WTC11 (cell line): ENCODE results near the gene APOBEC3G. TPM values are rescaled to one million over a fixed set of nuclear protein-coding genes. Genes with fewer than 3 reads are reported as not detected.

Experiments used
- ATAC-seq: fragments of 200-7000 bp; cut with Tn5 transposase; 2 replicates; pipeline ENCODE4 v1.10.0; 2021; ENCODE audit warnings: mild to moderate bottlenecking, moderate library complexity
- CTCF ChIA-PET: fragments of 300-600 bp; sonication (Branson Sonifier 250); formaldehyde crosslinking; loops from one replicate; lab custom pipeline; 2021; ENCODE audit warnings: antibody characterized with exemption; lab: Charles Lee
- POLR2A ChIA-PET: fragments of 350-600 bp; sonication (Branson Sonifier 250); formaldehyde crosslinking; loops from one replicate; lab custom pipeline; 2021; ENCODE audit warnings: antibody characterized with exemption; lab: Charles Lee
- DNase-seq: peaks from one replicate; pipeline ENCODE4 v3.0.0; 2021; ENCODE audit warnings: low spot score
- H3K27ac Mint-ChIP-seq: 2 replicates; pipeline ENCODE4 v1.8.0; 2021; ENCODE audit warnings: mixed read lengths
- H3K27me3 Mint-ChIP-seq: 2 replicates; pipeline ENCODE4 v1.8.0; 2021; ENCODE audit warnings: low read depth, mild to moderate bottlenecking, moderate library complexity, mixed read lengths
- H3K36me3 Mint-ChIP-seq: 2 replicates; pipeline ENCODE4 v1.8.0; 2021; ENCODE audit warnings: mixed read lengths
- H3K4me1 Mint-ChIP-seq: 2 replicates; pipeline ENCODE4 v1.8.0; 2022; ENCODE audit warnings: mixed read lengths
- H3K4me3 Mint-ChIP-seq: 2 replicates; pipeline ENCODE4 v1.8.0; 2021; ENCODE audit warnings: mild to moderate bottlenecking, moderate library complexity, mixed read lengths
- H3K9me3 Mint-ChIP-seq: 2 replicates; pipeline ENCODE4 v1.8.0; 2021; ENCODE audit warnings: mixed read lengths
- CTCF ChIP-seq: fragments of 200-600 bp; IDR thresholded peaks from 2 replicates; pipeline ENCODE4 v1.8.0; 2022; ENCODE audit warnings: antibody characterized with exemption
- E2F1 ChIP-seq: sonication (generic); formaldehyde crosslinking; IDR thresholded peaks from 2 replicates; pipeline ENCODE4 v1.8.0; 2022; ENCODE audit warnings: mild to moderate bottlenecking, missing genetic modification reagents
- EMX1 ChIP-seq: fragments of 250-450 bp; sonication (Bioruptor Pico); IDR thresholded peaks from 2 replicates; pipeline ENCODE4 v1.8.0; 2021; ENCODE audit warnings: mild to moderate bottlenecking
- FOXK1 ChIP-seq: sonication (generic); formaldehyde crosslinking; IDR thresholded peaks from 2 replicates; pipeline ENCODE4 v1.8.0; 2022; ENCODE audit warnings: mild to moderate bottlenecking, moderate library complexity, missing genetic modification reagents
- GRHL2 ChIP-seq: fragments of 250-450 bp; sonication (Bioruptor Pico); IDR thresholded peaks from 2 replicates; pipeline ENCODE4 v1.8.0; 2022; ENCODE audit warnings: mild to moderate bottlenecking, moderate library complexity; ENCODE audit not compliant: insufficient replicate concordance, severe bottlenecking
- GTF2I ChIP-seq: fragments of 250-450 bp; sonication (Bioruptor Pico); conservative IDR thresholded peaks from 2 replicates; pipeline ENCODE4 v1.4.0; 2021; ENCODE audit warnings: mild to moderate bottlenecking
- IRF2 ChIP-seq: sonication (generic); formaldehyde crosslinking; IDR thresholded peaks from 2 replicates; pipeline ENCODE4 v1.8.0; 2022; ENCODE audit warnings: low read depth, missing genetic modification reagents, borderline replicate concordance
- JAZF1 ChIP-seq: fragments of 250-450 bp; sonication (Bioruptor Pico); IDR thresholded peaks from 2 replicates; pipeline ENCODE4 v1.9.0; 2021; ENCODE audit warnings: moderate library complexity, mild to moderate bottlenecking, inconsistent platforms
- KAT7 ChIP-seq: sonication (generic); formaldehyde crosslinking; IDR thresholded peaks from 2 replicates; pipeline ENCODE4 v1.8.1; 2023; ENCODE audit warnings: missing genetic modification reagents, mild to moderate bottlenecking, borderline replicate concordance
- MYBL2 ChIP-seq: sonication (generic); formaldehyde crosslinking; IDR thresholded peaks from 2 replicates; pipeline ENCODE4 v1.8.1; 2023; ENCODE audit warnings: mild to moderate bottlenecking, moderate library complexity, missing genetic modification reagents
- NFYB ChIP-seq: sonication (generic); formaldehyde crosslinking; conservative IDR thresholded peaks from 2 replicates; pipeline ENCODE4 v1.8.0; 2022; ENCODE audit warnings: low read depth, missing genetic modification reagents
- NR3C1 ChIP-seq: sonication (generic); formaldehyde crosslinking; conservative IDR thresholded peaks from 2 replicates; pipeline ENCODE4 v1.8.1; 2023; ENCODE audit warnings: low read depth, mild to moderate bottlenecking, missing genetic modification reagents
- TEAD4 ChIP-seq: sonication (generic); formaldehyde crosslinking; IDR thresholded peaks from 2 replicates; pipeline ENCODE4 v1.8.0; 2022; ENCODE audit warnings: mild to moderate bottlenecking, missing genetic modification reagents
- TP53 ChIP-seq: sonication (generic); formaldehyde crosslinking; IDR thresholded peaks from 2 replicates; pipeline ENCODE4 v1.8.1; 2023; ENCODE audit warnings: mild to moderate bottlenecking, missing genetic modification reagents
- ZNF232 ChIP-seq: sonication (generic); formaldehyde crosslinking; IDR thresholded peaks from 2 replicates; pipeline ENCODE4 v1.8.0; 2022; ENCODE audit warnings: mild to moderate bottlenecking, missing genetic modification reagents
- total RNA-seq: library from RNA; stranded (reverse); gene quantifications from 3 replicates; pipeline ENCODE4 v1.2.3, GENCODE V29; 2021
- TF ChIP-seq, protein P1 (sequence below): fragments of 250-450 bp; sonication (Bioruptor Pico); IDR thresholded peaks from 2 replicates; pipeline ENCODE4 v2.1.2; 2022; ENCODE audit warnings: mild to moderate bottlenecking, moderate library complexity
- TF ChIP-seq, protein P2 (sequence below): sonication (generic); formaldehyde crosslinking; IDR thresholded peaks from 2 replicates; pipeline ENCODE4 v1.8.1; 2023; ENCODE audit warnings: mild to moderate bottlenecking, moderate library complexity, missing genetic modification reagents
- TF ChIP-seq, protein P3 (sequence below): sonication (generic); formaldehyde crosslinking; IDR thresholded peaks from 2 replicates; pipeline ENCODE4 v1.8.1; 2023; ENCODE audit warnings: mild to moderate bottlenecking, missing genetic modification reagents, borderline replicate concordance

Gene APOBEC3G
- total RNA-seq, 1 experiment from 2014 or later, result 1.8 TPM

DNA sequence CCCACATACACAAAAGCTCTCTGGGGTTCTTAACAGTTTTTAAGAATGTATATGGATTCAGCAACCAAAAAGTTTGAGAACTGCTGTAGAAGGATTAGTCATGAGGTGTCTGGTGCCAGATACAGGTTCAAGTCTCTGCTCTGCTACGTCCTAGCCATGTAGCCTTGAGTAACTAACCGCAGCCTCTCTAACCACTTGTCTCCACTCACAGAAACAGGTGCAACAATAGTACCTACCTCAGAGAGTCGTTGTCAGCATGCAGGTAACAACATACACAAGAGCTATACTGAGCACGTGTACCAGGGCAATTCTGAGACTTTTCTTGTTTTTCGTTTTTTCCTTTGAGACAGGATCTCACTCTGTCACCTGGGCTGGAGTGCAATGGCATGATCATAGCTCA lies 48.5 kb downstream of the APOBEC3G start (continued):
- TF ChIP-seq CTCF, result no peak

DNA sequence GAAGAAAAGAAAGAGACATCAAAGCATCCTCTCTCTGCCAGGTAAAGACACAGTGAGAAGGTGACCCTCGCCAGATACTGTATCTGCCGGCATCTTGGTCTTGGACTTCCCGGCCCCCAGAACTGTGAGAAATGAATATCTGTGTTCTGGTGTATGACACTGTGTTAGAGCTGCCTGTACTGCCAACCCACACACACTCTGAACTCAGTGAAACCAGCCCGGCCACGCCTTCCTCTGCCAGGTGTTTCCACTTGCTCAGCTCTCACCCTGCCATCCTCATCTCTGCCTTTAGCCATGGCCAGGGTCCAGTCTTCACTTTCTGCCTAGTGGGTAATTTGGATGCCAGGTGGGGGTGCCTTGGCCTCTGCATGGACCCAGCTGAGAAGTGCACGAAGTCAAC lies 51.4 kb downstream of the APOBEC3G start:
- no peaks in the 10 kb centered on the region for H3K9me3 Mint-ChIP-seq
- H3K4me3 Mint-ChIP-seq, result no peak overlapping the region
- H3K36me3 Mint-ChIP-seq, result no peaks in the 10 kb centered on the region
- CTCF ChIA-PET, result no interaction called here
- POLR2A ChIA-PET, result no interaction called here
- TF ChIP-seq GTF2I (CRISPR knock-in tag) (no peak), ZNF232 (CRISPR knock-in tag) (no peak), NR3C1 (CRISPR knock-in tag) (no peak), NFYB (CRISPR knock-in tag) (no peak), IRF2 (CRISPR knock-in tag) (no peak), MYBL2 (CRISPR knock-in tag) (no peak), GRHL2 (CRISPR knock-in tag) (no peak), JAZF1 (CRISPR knock-in tag) (no peak), TP53 (CRISPR knock-in tag) (no peak), FOXK1 (CRISPR knock-in tag) (no peak), E2F1 (CRISPR knock-in tag) (no peak), KAT7 (no peak), TEAD4 (CRISPR knock-in tag) (no peak)
- TF ChIP-seq, protein P1, sequence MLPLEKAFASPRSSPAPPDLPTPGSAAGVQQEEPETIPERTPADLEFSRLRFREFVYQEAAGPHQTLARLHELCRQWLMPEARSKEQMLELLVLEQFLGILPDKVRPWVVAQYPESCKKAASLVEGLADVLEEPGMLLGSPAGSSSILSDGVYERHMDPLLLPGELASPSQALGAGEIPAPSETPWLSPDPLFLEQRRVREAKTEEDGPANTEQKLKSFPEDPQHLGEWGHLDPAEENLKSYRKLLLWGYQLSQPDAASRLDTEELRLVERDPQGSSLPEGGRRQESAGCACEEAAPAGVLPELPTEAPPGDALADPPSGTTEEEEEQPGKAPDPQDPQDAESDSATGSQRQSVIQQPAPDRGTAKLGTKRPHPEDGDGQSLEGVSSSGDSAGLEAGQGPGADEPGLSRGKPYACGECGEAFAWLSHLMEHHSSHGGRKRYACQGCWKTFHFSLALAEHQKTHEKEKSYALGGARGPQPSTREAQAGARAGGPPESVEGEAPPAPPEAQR (CRISPR knock-in tag), result no peak
- TF ChIP-seq, protein P2, sequence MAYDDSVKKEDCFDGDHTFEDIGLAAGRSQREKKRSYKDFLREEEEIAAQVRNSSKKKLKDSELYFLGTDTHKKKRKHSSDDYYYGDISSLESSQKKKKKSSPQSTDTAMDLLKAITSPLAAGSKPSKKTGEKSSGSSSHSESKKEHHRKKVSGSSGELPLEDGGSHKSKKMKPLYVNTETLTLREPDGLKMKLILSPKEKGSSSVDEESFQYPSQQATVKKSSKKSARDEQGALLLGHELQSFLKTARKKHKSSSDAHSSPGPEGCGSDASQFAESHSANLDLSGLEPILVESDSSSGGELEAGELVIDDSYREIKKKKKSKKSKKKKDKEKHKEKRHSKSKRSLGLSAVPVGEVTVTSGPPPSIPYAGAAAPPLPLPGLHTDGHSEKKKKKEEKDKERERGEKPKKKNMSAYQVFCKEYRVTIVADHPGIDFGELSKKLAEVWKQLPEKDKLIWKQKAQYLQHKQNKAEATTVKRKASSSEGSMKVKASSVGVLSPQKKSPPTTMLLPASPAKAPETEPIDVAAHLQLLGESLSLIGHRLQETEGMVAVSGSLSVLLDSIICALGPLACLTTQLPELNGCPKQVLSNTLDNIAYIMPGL (CRISPR knock-in tag), result no peak
- H3K4me1 Mint-ChIP-seq, result peaks cover 27% of the 10 kb centered on the region
- DNase-seq (no peak), ATAC-seq (no peak)
- H3K27me3 Mint-ChIP-seq, result no peaks in the 10 kb centered on the region; the same call in 1 of the 2 replicates
- H3K27ac Mint-ChIP-seq, result no peak overlapping the region

GRCh38 chr22:39129081-39129480 lies 52.0 kb downstream of the APOBEC3G start:
- H3K9me3 Mint-ChIP-seq, result no peaks in the 10 kb centered on the region
- peaks cover 24% of the 10 kb centered on the region for H3K4me1 Mint-ChIP-seq
- DNase-seq, result no peak
- no peaks in the 10 kb centered on the region for H3K36me3 Mint-ChIP-seq
- ChIA-PET POLR2A (interaction anchor here (0.6 kb wide), 1 partner anchor 408 kb away, joined by 7 read pairs; no protein-coding TSS in a partner anchor), CTCF (interaction anchor here (0.7 kb wide), 1 partner anchor 317 kb away, joined by 4 read pairs; no protein-coding TSS in a partner anchor)
- no peaks in the 10 kb centered on the region; the same call in 1 of the 2 replicates for H3K27me3 Mint-ChIP-seq
- no peak for ATAC-seq
- H3K4me3 Mint-ChIP-seq, result no peak overlapping the region
- TF ChIP-seq MYBL2 (CRISPR knock-in tag), result no peak
- no peak for TF ChIP-seq NR3C1 (CRISPR knock-in tag)
- no peak for TF ChIP-seq EMX1 (CRISPR knock-in tag)
- no peak for TF ChIP-seq E2F1 (CRISPR knock-in tag)
- TF ChIP-seq, protein P3, sequence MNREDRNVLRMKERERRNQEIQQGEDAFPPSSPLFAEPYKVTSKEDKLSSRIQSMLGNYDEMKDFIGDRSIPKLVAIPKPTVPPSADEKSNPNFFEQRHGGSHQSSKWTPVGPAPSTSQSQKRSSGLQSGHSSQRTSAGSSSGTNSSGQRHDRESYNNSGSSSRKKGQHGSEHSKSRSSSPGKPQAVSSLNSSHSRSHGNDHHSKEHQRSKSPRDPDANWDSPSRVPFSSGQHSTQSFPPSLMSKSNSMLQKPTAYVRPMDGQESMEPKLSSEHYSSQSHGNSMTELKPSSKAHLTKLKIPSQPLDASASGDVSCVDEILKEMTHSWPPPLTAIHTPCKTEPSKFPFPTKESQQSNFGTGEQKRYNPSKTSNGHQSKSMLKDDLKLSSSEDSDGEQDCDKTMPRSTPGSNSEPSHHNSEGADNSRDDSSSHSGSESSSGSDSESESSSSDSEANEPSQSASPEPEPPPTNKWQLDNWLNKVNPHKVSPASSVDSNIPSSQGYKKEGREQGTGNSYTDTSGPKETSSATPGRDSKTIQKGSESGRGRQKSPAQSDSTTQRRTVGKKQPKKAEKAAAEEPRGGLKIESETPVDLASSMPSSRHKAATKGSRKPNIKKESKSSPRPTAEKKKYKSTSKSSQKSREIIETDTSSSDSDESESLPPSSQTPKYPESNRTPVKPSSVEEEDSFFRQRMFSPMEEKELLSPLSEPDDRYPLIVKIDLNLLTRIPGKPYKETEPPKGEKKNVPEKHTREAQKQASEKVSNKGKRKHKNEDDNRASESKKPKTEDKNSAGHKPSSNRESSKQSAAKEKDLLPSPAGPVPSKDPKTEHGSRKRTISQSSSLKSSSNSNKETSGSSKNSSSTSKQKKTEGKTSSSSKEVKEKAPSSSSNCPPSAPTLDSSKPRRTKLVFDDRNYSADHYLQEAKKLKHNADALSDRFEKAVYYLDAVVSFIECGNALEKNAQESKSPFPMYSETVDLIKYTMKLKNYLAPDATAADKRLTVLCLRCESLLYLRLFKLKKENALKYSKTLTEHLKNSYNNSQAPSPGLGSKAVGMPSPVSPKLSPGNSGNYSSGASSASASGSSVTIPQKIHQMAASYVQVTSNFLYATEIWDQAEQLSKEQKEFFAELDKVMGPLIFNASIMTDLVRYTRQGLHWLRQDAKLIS (CRISPR knock-in tag), result no peak
- no peak for TF ChIP-seq NFYB (CRISPR knock-in tag)
- TF ChIP-seq FOXK1 (CRISPR knock-in tag), result no peak
- H3K27ac Mint-ChIP-seq, result no peak overlapping the region
